ENCODE measurements around the gene NMNAT2. TPM values are rescaled to one million over a fixed set of nuclear protein-coding genes. Genes with fewer than 3 reads are reported as not detected.

The NMNAT2 gene
- total and polyA plus RNA-seq, 7 donors, result under 0.01 to 5.5 (median 3.6) TPM

DNA sequence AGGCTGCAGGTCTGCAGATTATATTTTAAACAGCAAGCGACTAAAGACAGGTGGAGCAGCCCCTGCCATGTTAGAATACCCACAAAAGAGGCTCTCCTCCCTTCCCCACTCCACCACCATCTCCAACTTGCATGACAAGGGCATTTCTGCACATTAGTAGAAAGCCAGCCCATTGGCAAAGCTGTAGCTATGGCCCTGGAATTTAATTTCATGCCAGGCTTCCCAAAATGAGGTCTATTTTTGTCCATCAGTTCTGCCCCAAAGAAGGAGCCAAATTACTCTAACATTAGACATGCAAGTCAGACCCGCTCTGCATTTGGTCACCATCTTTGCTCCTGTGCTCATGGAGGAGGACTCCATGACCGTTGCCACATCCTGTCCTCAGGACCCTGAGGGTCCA, 116.9 kb downstream of the NMNAT2 start:
- TF ChIP-seq POLR2A (IDR thresholded peaks at IDR 0.05) (no peak), POLR2AphosphoS5 (IDR thresholded peaks at IDR 0.05) (no peak), EP300 (IDR thresholded peaks at IDR 0.05) (no peak), CTCF (IDR thresholded peaks at IDR 0.05) (no peak)
- peaks cover 0 to 56% (median 37%) of the 10 kb centered on the region in 4 donors for H3K4me1 ChIP-seq
- H3K4me3 ChIP-seq, result no peak overlapping the region
- H3K9me3 ChIP-seq, result no peaks in the 10 kb centered on the region
- DNase-seq, result no peak
- intact Hi-C loops (cut with DNase I), result no loop called here
- no peaks in the 10 kb centered on the region for H3K36me3 ChIP-seq
- 71 to 75% methylated on average over 3 of the region's 3 CpGs for WGBS, 2 donors
- peak overlapping the region; percentile 1 to 76 (median 37) for H3K27ac ChIP-seq
- no peaks in the 10 kb centered on the region for H3K27me3 ChIP-seq

DNA sequence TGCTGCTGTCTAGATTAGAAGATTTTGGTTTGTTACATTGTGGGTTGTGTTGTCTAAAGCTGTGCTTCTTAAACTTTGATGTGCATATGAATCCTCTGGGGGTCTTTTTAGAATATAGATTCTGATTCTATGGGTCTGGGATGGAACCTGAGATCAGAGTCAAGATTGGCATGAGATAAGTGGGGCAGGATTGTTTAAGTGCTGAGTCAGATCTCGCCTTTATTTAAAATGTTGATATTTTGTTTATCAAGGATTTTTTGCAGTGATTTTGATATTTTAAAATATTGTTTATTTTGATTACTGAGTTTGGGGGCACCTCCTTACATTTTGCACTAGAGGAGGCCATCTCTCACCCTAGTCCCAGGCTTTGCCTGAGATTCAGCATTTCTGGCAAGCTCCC, 117.4 kb downstream of the NMNAT2 start:
- TF ChIP-seq POLR2AphosphoS5 (IDR thresholded peaks at IDR 0.05) (no peak), EP300 (IDR thresholded peaks at IDR 0.05) (no peak), CTCF (IDR thresholded peaks at IDR 0.05) (no peak), POLR2A (IDR thresholded peaks at IDR 0.05) (no peak)
- Histone ChIP-seq H3K4me3 (no peak overlapping the region), H3K9me3 (no peaks in the 10 kb centered on the region), H3K36me3 (no peaks in the 10 kb centered on the region), H3K4me1 (peaks cover 0 to 52% (median 35%) of the 10 kb centered on the region in 4 donors), H3K27me3 (no peaks in the 10 kb centered on the region), H3K27ac (peak overlapping the region in 3 of 4 donors; percentile 1 to 76 (median 71))
- no peak for DNase-seq
- intact Hi-C loops (cut with DNase I), result no loop called here
- 84 to 97% methylated on average over 1 of the region's 1 CpG for WGBS, 2 donors

DNA sequence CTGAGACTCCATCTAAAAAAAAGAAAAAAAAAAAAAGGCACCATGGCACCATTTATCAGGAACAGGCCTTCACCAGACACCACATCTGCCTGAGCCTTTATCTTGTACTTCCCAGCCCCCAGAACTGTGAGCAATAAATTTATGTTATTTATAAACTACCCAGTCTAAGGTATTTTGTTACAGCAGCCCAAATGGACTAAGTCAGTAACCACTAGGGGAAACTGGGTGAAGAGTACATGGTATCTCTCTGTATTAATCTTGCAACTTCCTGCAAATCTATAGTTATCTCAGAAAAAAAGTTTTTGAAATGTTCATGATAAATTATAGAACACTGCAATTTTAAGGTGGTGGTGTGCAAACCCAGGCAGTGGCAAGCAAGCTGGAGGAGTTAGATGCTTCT, 117.8 kb downstream of the NMNAT2 start:
- no peaks in the 10 kb centered on the region for H3K27me3 ChIP-seq
- no peak overlapping the region for H3K27ac ChIP-seq
- H3K9me3 ChIP-seq, result no peaks in the 10 kb centered on the region
- peaks cover 0 to 47% (median 34%) of the 10 kb centered on the region in 4 donors for H3K4me1 ChIP-seq
- H3K4me3 ChIP-seq, result no peak overlapping the region
- TF ChIP-seq POLR2AphosphoS5 (IDR thresholded peaks at IDR 0.05) (no peak), POLR2A (IDR thresholded peaks at IDR 0.05) (no peak), CTCF (IDR thresholded peaks at IDR 0.05) (no peak), EP300 (IDR thresholded peaks at IDR 0.05) (no peak)
- intact Hi-C loops (cut with DNase I), result no loop called here
- H3K36me3 ChIP-seq, result no peaks in the 10 kb centered on the region
- no peak for DNase-seq

GRCh38 chr1:183296782-183297181, 121.4 kb downstream of the NMNAT2 start:
- no peak for DNase-seq
- Histone ChIP-seq H3K27ac (no peak overlapping the region), H3K36me3 (no peaks in the 10 kb centered on the region), H3K27me3 (no peaks in the 10 kb centered on the region), H3K9me3 (no peaks in the 10 kb centered on the region), H3K4me1 (peaks cover 0 to 22% (median 15%) of the 10 kb centered on the region in 4 donors), H3K4me3 (no peak overlapping the region)
- no peak for TF ChIP-seq POLR2AphosphoS5 (IDR thresholded peaks at IDR 0.05)
- TF ChIP-seq EP300 (IDR thresholded peaks at IDR 0.05), result no peak
- TF ChIP-seq POLR2A (IDR thresholded peaks at IDR 0.05), result no peak
- TF ChIP-seq CTCF (IDR thresholded peaks at IDR 0.05), result no peak
- WGBS, 2 donors, result 91 to 93% methylated on average over 4 of the region's 4 CpGs
- intact Hi-C loops (cut with DNase I), result no loop called here

DNA sequence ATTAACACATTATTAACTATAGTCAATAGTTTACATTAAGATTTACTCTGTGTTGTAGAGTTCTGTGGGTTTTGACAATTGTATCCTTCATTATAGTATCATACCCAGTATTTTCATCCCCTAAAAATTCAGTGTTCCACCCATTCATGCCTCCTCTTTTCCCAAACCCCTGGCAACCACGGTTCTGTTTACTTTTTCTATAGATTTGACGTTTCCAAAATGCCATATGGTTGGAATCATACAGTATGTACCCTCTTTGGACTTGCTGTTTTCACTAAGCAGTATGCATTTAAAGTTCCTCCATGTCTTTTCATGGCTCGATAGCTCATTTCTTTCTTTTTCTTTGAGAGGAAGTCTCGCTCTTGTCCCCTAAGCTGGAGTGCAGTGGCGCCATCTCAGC, 122.7 kb downstream of the NMNAT2 start:
- intact Hi-C loops (cut with DNase I), result no loop called here
- WGBS, 2 donors, result 64 to 67% methylated on average over 5 of the region's 5 CpGs

More for the DNA sequence above, 122.7 kb downstream of the NMNAT2 start:
- Histone ChIP-seq H3K4me1 (peaks cover 0 to 23% (median 17%) of the 10 kb centered on the region in 4 donors), H3K36me3 (no peaks in the 10 kb centered on the region), H3K27ac (no peak overlapping the region), H3K27me3 (no peaks in the 10 kb centered on the region), H3K9me3 (no peaks in the 10 kb centered on the region), H3K4me3 (no peak overlapping the region)
- DNase-seq, result no peak
- TF ChIP-seq POLR2AphosphoS5 (IDR thresholded peaks at IDR 0.05) (no peak), CTCF (IDR thresholded peaks at IDR 0.05) (no peak), EP300 (IDR thresholded peaks at IDR 0.05) (no peak), POLR2A (IDR thresholded peaks at IDR 0.05) (no peak)
